Measurements from ENCODE around the gene SQSTM1. TPM values are rescaled to one million over a fixed set of nuclear protein-coding genes. Genes with fewer than 3 reads are reported as not detected.

SQSTM1 gene
- total RNA-seq, 1 experiment from 2014 or later, result 442 TPM

DNA sequence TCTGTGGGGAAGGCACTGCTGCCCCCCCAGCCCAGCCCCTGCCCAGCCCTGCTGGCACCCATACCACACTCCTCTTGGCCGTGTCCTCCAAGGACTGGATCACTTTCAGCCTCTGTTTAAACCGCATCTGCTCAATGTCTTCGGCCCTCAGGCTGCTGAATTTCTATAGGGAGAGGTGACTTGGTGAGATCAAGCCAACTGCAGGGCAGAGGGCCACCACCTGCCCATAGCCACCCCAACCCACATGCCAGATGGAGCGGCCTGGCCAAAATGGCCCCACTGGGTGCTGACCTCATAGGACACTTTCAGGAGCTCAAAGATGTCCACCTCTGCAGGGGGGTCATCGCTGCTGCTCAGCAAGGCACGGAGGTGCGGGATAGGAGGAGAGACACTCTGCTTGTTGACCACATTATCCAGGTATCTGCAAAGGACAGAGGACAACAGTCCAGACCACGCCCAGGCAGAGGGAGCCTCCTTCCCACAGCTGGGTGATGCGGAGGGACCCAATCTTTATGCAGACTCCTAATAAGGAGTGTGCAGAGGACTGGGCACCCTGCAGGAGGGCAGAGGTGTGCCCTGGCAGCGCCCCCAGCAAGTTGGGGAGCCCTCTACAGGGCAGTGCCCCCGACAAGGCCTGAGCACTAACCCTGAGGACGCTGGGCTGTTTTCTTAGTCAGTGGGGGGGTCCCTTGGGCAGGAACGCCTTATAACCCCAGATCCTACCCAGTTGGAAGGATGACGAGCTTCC is 52.3 kb downstream of the SQSTM1 start:
- DNase-seq (ENCODE audit: low read depth), result no peak

DNA sequence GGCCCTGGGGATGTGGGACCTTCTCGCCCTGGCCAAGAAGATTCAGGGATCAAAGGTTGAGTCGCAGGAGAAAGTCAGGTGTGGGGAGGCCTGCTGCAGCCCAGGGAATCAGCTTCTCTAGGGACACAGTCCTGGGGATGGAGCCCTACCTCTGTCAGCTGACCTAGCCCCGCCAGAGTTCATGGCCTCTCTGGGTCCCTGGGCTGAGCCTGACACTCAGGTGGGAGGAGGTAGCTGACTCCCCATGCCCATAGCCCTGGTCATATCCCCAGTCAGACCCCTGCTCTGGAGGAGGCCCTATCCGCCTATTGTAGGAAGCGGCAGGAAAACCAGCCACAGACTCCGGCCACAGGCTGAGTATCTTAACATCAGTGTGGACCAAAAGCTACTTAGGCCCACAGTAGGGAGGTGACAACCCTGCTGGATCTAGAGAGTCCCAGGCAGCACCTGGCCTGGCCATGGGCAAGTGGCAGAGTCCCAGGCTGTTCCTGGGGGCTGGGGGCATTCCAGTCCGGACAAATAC is 52.9 kb downstream of the SQSTM1 start:
- DNase-seq (ENCODE audit: low read depth), result no peak

DNA sequence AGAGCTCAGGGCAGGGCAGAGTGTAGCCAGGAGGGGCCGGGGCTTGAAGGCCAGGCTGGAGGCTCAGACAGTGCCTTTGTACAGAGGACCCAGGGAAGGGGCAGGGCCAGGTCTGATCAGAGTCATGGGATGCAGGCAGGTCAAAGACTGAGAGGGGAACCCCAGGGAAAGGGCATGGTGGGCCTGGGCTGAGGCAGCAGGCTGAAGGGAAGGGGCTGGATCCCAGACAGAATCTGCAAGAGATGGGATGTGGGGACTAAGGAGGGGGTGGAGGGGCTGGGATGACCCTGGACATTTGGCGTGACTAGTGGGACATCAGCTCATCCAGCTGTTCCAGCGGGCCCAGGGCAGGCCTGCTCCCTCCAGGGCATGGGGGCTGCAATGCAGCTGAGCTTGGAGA is 53.4 kb downstream of the SQSTM1 start:
- no peak for DNase-seq (ENCODE audit: low read depth)

GRCh38 chr5:179874536-179875292 is 54.0 kb downstream of the SQSTM1 start:
- DNase-seq (ENCODE audit: low read depth), result no peak

- DNase-seq (ENCODE audit: low read depth), result no peak
Measured at GRCh38 chr5:179875741-179876609, 55.3 kb downstream of the SQSTM1 start.

DNA sequence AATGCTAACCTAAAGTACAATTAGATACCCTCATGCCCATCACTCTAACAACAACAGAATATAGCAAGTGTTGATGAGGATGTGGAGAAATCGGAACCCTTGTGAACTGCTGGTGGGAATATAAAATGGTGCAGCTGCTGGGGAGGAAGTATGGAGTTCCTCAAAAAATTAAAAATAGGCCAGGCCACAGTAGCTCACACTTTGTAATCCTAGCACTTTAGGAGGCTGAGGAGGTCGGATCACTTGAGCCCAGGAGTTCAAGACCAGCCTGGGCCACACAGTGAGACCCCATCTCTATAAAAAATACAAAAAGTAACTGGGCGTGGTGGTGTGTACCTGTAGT is 55.9 kb downstream of the SQSTM1 start:
- DNase-seq (ENCODE audit: low read depth), result no peak

DNA sequence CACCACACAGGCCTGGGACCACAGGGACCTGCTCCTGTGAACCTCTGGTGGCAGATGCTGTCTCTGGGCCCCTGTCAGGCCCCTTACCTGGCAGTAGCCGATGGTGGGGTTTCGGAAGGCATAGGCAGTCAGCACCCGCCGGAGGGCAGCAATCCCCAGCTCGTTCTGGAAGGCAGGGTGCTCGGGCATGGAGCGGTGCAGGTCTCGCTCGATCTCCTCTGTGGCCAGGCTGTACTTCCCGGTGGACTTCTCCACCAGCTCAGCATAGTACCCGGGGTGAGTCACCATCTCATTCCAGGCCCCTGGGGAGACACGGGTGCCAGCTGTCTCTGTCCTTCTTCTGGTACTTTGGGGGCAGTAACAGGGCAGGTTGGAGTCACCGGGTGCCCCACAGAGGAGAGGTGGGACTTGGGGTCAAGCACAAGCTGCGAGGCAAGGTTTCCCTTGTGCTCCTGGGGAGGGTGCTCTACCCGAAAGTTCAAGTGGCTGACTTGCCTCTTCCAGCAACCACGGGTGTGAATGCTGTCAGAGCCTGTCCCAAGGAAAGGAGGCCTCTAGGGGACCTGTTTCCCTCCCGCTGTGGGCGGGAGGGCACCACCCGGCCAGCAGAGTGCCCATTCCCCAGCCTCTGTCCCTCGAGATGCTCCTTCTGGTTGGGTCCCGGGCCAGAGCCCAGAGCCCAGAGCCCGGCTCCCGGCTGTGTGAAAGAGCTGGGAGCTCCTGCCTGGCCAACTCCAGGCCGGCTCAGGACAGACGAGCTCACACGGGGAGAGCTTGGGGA is 57.7 kb downstream of the SQSTM1 start:
- no peak for DNase-seq (ENCODE audit: low read depth)

- DNase-seq (ENCODE audit: low read depth), result no peak
Measured at GRCh38 chr5:179879003-179879689, 58.4 kb downstream of the SQSTM1 start.

DNA sequence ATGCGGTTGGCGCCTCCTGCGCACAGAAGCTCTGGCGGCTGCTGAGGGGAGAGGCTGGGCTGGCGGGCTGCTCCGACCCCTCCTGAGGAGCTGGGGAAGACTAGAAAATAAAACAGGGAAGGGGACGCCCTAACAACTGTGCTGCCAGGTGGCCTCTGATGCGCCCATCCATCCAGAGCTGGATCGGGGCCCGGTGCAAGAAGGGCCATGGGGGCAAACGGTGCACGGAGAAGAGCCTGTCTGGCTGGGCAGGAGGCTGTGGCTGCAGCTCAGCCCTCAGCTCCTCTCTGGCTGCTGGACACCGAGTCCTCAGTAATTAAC is 58.9 kb downstream of the SQSTM1 start:
- no peak for DNase-seq (ENCODE audit: low read depth)

- DNase-seq (ENCODE audit: low read depth), result no peak
Measured at GRCh38 chr5:179880066-179880650, 59.5 kb downstream of the SQSTM1 start.

GRCh38 chr5:179880848-179881590 is 60.3 kb downstream of the SQSTM1 start:
- DNase-seq (ENCODE audit: low read depth), result no peak

GRCh38 chr5:179882338-179882737 is 61.6 kb downstream of the SQSTM1 start:
- no peak for DNase-seq (ENCODE audit: low read depth)

DNA sequence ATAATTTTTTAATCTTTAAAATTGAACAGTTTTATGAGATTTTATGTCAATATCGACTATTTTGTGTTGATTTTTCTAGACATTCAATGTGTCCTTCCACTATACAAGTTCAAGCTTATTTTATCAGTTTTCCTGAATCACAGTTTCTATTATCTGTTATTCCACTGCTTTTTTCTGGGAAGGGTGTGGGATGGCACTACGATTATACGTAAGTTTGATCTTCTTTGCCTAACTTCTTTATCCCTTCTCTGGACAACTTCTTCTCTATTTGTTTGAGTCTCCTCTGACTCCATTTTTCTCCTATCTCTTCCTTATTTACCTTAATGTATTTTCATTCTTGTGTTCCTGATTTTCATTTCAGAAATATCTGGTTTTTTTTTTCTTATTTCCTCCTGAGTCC is 62.5 kb downstream of the SQSTM1 start:
- DNase-seq (ENCODE audit: low read depth), result no peak

- DNase-seq (ENCODE audit: low read depth), result no peak
Measured at GRCh38 chr5:179885491-179886090, 64.9 kb downstream of the SQSTM1 start.

DNA sequence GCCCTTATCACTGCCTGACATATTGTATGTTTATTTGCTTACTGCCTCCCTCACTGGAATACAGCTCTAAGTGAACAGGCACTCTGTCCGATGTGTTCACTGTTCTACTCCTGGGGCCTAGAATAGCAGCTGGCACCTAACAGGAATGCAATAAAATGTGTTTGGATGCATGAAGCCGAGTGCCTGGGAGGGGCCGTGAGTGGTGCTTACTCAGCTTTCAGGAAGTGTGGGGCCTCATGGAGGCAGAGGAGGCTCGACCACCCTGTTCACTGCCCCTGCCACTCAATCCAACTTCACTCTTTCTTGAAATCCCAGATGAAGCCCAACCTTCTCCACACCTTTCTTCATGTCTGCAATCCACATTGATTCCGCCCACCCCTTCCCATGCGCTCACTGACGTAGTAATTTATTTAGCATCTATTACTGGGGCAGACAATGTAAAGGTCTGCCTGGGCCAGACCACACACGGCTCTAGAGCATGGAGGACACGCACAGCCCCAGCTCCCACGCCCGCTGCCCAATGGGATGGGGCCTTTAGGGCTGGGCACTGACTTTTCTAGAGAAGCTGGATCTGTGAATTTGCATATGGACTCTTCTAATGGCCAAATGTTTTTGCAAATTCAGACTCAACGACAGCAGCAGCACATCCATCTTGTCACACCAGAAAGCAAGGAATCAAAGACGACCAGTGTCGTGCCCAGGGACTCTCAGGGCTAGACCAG is 65.6 kb downstream of the SQSTM1 start:
- DNase-seq (ENCODE audit: low read depth), result no peak

DNA sequence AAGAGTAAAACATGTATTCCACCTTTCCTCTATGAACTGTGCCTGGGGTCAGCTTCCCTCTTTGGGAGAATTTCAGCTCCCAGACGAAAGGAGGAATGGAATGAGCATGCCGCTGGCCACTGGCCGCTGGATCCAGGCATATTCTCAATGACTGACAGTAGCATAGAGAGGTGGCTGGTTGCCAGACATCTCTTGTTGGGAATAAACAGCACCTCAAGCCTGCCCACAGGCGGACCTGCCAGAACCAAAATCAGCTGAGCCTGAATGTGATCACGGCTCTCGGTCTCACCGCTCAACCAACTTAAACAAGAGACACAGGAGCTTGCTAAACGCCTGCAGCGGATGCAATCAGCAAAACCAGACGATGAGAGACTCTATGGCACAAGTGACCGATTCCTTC is 66.4 kb downstream of the SQSTM1 start:
- DNase-seq (ENCODE audit: low read depth), result no peak

Data from M059J (cell line).